ENCODE results near the gene KLF11.

- TF ChIP-seq, protein P1, sequence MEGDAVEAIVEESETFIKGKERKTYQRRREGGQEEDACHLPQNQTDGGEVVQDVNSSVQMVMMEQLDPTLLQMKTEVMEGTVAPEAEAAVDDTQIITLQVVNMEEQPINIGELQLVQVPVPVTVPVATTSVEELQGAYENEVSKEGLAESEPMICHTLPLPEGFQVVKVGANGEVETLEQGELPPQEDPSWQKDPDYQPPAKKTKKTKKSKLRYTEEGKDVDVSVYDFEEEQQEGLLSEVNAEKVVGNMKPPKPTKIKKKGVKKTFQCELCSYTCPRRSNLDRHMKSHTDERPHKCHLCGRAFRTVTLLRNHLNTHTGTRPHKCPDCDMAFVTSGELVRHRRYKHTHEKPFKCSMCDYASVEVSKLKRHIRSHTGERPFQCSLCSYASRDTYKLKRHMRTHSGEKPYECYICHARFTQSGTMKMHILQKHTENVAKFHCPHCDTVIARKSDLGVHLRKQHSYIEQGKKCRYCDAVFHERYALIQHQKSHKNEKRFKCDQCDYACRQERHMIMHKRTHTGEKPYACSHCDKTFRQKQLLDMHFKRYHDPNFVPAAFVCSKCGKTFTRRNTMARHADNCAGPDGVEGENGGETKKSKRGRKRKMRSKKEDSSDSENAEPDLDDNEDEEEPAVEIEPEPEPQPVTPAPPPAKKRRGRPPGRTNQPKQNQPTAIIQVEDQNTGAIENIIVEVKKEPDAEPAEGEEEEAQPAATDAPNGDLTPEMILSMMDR (IDR thresholded peaks at IDR 0.05; ENCODE audit: low read depth, low read length, poor library complexity, severe bottlenecking) = peak; percentile 39
- TF ChIP-seq EZH2phosphoT487 (IDR thresholded peaks at IDR 0.05; ENCODE audit: borderline replicate concordance, low read length) = no peak
These were observed 48.0 kb downstream of the KLF11 start for GRCh38 chr2:10091182-10091888.

All from DOHH2 (cell line).